AG04450 (cell line): ENCODE data around the gene CUL1. TPM values are rescaled to one million over a fixed set of nuclear protein-coding genes. Genes with fewer than 3 reads are reported as not detected.

Source experiments
- CTCF ChIA-PET: fragments of 300-600, 350-600 bp; formaldehyde crosslinking; extraction: SDS; loops from one replicate; lab custom pipeline; 2022; ENCODE audit warnings: antibody characterized with exemption, inconsistent platforms; lab: Charles Lee
- POLR2A ChIA-PET: fragments of 350-600 bp; formaldehyde crosslinking; extraction: SDS; loops from one replicate; lab custom pipeline; 2021; ENCODE audit warnings: antibody characterized with exemption, inconsistent platforms; lab: Yijun Ruan, JAX
- DNase-seq: peaks from one replicate; pipeline ENCODE4 v3.0.0-alpha.2; 2011; ENCODE audit warnings: low read depth, low spot score
- H3K27ac ChIP-seq: one replicate; pipeline ENCODE4 v1.5.1; 2012; ENCODE audit warnings: low read depth, low read length, control low read depth
- H3K27me3 ChIP-seq: one replicate; pipeline ENCODE4 v1.6.0; 2012; ENCODE audit warnings: low read length; ENCODE audit not compliant: control insufficient read depth, insufficient read depth
- H3K4me3 ChIP-seq: 2 replicates; pipeline ENCODE4 v1.5.1; 2011; ENCODE audit warnings: mild to moderate bottlenecking, low read depth, low read length, control low read depth
- H3K9me3 ChIP-seq: 2 replicates; pipeline ENCODE4 v1.5.1; 2012; ENCODE audit warnings: low read length; ENCODE audit not compliant: control insufficient read depth, insufficient read depth
- polyA plus RNA-seq: library from polyadenylated mRNA; depleted of rRNA; stranded (reverse); fragments of >200 nt; gene quantifications from 2 replicates; pipeline ENCODE4 v1.2.3, GENCODE V29; 2011
- TF ChIP-seq, protein P1 (sequence below): IDR thresholded peaks from 2 replicates; pipeline ENCODE4 v1.5.1; 2011; ENCODE audit warnings: low read depth, low read length, control low read depth, inconsistent platforms

CUL1 gene
- polyA plus RNA-seq, 1 experiment: 56.8 TPM

DNA sequence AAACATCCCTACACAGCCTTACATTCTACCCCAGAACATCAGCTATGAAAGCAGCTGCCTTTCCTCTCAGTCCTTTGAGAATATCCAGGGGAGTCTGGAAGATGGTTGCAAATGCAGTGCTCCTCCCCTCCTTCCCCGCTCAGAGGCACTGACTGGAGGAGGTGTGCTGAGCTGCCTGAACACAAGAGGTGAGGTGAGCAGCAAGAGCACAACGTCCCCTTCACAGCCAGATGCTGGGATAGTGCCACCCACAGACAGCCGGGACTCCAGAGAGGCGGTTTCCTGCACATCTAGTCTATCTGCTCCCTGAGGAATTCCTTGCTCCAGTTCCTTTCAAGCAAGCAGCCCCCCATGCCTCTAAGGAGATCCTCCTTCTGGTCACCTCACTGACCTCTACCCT is 111.2 kb downstream of the CUL1 start:
- no peak overlapping the region for H3K4me3 ChIP-seq
- POLR2A ChIA-PET: interaction anchor here (0.7 kb wide), 1 partner anchor 13 kb away, joined by 3 read pairs; no protein-coding TSS in a partner anchor

DNA sequence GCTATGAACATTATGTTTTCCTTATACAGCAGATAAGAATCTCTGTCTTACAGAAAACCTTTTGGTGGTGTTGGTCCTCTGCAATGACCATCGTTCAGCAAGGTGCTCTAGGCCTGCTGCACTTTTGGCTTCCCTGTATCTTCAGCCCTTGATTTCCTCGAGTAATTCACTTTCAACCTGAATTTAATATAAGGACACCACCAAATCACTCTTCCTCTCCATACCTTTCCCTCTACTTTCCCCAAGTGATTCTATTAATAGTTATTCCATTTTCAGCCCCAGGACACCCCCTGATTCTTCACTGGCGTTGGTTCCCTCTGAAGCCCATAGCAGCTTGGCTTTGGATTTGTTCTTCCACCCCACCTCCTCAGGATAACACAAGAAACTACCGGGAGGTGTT is 113.2 kb downstream of the CUL1 start:
- no peak for DNase-seq
- ChIA-PET CTCF (no interaction called here), POLR2A (no interaction called here)
- no peak overlapping the region for H3K27ac ChIP-seq
- TF ChIP-seq, protein P1, sequence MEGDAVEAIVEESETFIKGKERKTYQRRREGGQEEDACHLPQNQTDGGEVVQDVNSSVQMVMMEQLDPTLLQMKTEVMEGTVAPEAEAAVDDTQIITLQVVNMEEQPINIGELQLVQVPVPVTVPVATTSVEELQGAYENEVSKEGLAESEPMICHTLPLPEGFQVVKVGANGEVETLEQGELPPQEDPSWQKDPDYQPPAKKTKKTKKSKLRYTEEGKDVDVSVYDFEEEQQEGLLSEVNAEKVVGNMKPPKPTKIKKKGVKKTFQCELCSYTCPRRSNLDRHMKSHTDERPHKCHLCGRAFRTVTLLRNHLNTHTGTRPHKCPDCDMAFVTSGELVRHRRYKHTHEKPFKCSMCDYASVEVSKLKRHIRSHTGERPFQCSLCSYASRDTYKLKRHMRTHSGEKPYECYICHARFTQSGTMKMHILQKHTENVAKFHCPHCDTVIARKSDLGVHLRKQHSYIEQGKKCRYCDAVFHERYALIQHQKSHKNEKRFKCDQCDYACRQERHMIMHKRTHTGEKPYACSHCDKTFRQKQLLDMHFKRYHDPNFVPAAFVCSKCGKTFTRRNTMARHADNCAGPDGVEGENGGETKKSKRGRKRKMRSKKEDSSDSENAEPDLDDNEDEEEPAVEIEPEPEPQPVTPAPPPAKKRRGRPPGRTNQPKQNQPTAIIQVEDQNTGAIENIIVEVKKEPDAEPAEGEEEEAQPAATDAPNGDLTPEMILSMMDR: no peak
- no peaks in the 10 kb centered on the region for H3K27me3 ChIP-seq
- no peaks in the 10 kb centered on the region for H3K9me3 ChIP-seq
- no peak overlapping the region for H3K4me3 ChIP-seq

More for the DNA sequence above, 111.2 kb downstream of the CUL1 start:
- CTCF ChIA-PET: interaction anchor here (1.7 kb wide), 1 partner anchor 14 kb away, joined by 4 read pairs; no protein-coding TSS in a partner anchor
- DNase-seq: no peak
- Histone ChIP-seq H3K27ac (no peak overlapping the region), H3K27me3 (no peaks in the 10 kb centered on the region), H3K9me3 (no peaks in the 10 kb centered on the region)
- TF ChIP-seq, protein P1: no peak

DNA sequence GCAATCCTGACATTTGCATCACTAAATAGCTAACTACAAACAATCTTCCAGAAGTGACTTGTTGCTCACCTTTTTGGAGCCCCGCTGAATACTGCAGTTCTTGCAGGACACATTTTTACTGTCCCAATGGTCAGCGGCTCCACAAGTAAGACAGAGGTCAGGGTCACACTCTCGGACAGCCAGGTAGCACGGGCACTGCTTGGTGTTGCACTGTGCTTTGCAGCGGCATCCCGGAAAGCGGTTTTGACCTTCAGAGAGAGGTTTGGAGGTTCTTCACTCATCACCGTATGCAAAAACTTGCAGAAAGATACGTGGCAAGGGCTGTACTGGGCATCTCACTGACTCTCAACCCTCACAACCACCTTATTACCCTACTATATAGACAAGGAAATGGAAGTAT is 115.2 kb downstream of the CUL1 start:
- POLR2A ChIA-PET: no interaction called here
- H3K4me3 ChIP-seq: no peak overlapping the region
- no peaks in the 10 kb centered on the region for H3K9me3 ChIP-seq
- H3K27me3 ChIP-seq: no peaks in the 10 kb centered on the region
- CTCF ChIA-PET: no interaction called here
- no peak for DNase-seq
- TF ChIP-seq, protein P1: no peak
- no peak overlapping the region for H3K27ac ChIP-seq

DNA sequence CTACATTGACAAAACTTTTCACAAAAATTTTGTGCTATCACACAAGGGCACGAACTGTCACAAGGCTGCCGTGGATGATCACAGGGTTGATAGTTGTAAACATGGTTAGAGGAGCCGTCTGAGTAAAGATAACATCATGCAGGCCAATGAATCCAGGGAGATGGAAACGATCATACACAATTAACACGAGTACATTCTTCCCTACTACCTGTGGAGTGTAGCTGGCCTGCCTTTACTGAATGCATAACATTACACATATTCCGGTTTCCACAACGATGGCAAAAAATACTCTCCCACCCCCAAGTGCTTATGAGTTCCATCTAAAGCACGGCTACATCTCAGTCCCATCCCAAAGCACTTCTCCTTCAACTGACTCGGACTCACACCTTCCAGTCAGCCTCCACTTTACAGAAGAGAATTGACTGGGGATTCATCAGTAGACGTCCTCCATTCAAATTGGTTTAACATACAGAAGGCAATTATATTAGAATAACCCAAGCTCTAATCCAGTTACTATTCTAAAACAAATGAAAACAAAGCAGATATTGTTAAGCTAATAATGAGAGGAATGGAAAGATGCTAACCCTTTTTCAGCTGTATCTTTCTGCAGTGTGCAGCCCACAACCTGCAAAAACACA is 116.3 kb downstream of the CUL1 start:
- Histone ChIP-seq H3K4me3 (no peak overlapping the region), H3K27me3 (no peaks in the 10 kb centered on the region), H3K9me3 (no peaks in the 10 kb centered on the region), H3K27ac (no peak overlapping the region)
- no peak for DNase-seq
- ChIA-PET POLR2A (no interaction called here), CTCF (interaction anchor here (0.9 kb wide), 1 partner anchor 148 kb away, joined by 3 read pairs; no protein-coding TSS in a partner anchor)
- TF ChIP-seq, protein P1: no peak

DNA sequence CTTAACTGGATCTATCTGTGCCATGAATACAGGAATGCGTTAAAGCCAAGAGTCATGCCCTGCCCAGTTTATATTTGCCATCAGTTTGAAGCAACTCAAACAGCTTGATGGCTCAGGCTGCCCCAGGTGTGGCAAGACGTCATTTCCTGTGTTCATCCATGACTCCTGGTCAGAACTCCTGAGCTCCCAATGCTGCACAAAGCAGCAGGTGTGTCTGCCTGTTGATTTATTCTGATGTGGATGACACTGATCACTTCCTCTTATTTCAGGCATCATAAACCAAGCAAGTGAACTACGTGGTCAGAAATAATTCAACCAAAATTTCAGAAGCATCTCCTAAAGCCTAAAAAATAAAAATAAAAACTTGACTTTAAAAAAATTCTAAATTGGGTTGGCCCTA is 116.9 kb downstream of the CUL1 start:
- TF ChIP-seq, protein P1: no peak
- no peak overlapping the region for H3K27ac ChIP-seq
- ChIA-PET CTCF (interaction anchor here (0.9 kb wide), 1 partner anchor 147 kb away, joined by 3 read pairs; no protein-coding TSS in a partner anchor), POLR2A (no interaction called here)
- no peak for DNase-seq
- no peaks in the 10 kb centered on the region for H3K27me3 ChIP-seq
- no peak overlapping the region for H3K4me3 ChIP-seq
- no peaks in the 10 kb centered on the region for H3K9me3 ChIP-seq
